Urinary bladder (tissue), 4 donors: ENCODE data around the gene TTC21B. TPM values are rescaled to one million over a fixed set of nuclear protein-coding genes. Genes with fewer than 3 reads are reported as not detected.
A peak's percentile ranks its signal among the peaks of the same experiment; 100 is the strongest.

Experiments
- DNase-seq: peaks from one replicate; pipeline ENCODE4 v3.0.0-alpha.2; 2015; ENCODE audit errors: extremely low spot score
- H3K27ac ChIP-seq: one replicate; pipeline ENCODE4 v1.5.1; 2013; ENCODE audit warnings: low read depth, mild to moderate bottlenecking, moderate library complexity
- H3K36me3 ChIP-seq: one replicate; pipeline ENCODE4 v1.6.1; 2013; ENCODE audit warnings: mild to moderate bottlenecking, moderate library complexity; ENCODE audit not compliant: insufficient read depth
- H3K4me1 ChIP-seq: one replicate; pipeline ENCODE4 v1.6.1; 2013; ENCODE audit warnings: mild to moderate bottlenecking, moderate library complexity; ENCODE audit not compliant: insufficient read depth
- H3K4me3 ChIP-seq: one replicate; pipeline ENCODE4 v1.5.1; 2013; ENCODE audit warnings: low read depth, low read length
- WGBS: extraction: QIAGEN DNeasy Blood & Tissue Kit; methylation state at CpG from one replicate; pipeline ENCODE4 v1.1.7; 2013; 5-methylcytosine and 5-hydroxymethylcytosine counted together
- polyA plus RNA-seq: library from polyadenylated mRNA; stranded (reverse); fragments of 200-250 nt; gene quantifications from one replicate; pipeline ENCODE4 v1.2.3, GENCODE V29; 2013
- total RNA-seq: library from RNA; depleted of rRNA; stranded (reverse); fragments of >200 nt; gene quantifications from one replicate; pipeline ENCODE4 v1.2.3, GENCODE V29; 2014
- donor health status: healthy with polysubstance abuse.
- donor health status: healthy.

TTC21B gene
- total and polyA plus RNA-seq, 2 donors, result 7.4 to 81.2 TPM

DNA sequence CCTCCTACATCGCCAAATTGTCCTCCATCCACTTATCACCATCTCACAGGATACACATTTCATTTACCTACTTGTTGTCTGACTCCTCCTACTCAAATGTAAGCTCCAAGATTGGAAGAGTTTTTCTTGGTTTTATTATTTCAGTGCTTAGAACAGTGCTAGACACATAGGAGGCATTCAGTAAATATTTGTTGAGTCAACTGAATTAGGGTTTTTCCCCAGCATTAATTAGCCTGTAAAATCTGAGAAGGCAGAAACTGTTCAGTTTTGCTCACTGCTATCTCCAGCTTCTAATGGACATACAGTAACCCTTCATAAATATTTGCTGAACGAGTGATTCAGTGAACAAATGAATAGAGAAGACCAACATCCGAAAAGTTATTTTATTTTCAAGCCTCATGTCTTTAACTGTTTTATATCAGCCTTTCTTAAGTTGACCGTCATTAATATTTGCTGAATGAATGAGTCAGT, 800 bp downstream of the TTC21B start:
- Histone ChIP-seq H3K36me3 (no peaks in the 10 kb centered on the region), H3K27ac (no peak overlapping the region), H3K4me3 (peak overlapping the region; percentile 88), H3K4me1 (peaks cover 1% of the 10 kb centered on the region)
- 15% methylated on average over 4 of the region's 4 CpGs for WGBS
- peak; percentile 32 for DNase-seq

GRCh38 chr2:165952085-165952484, 1.5 kb downstream of the TTC21B start:
- WGBS, result 2% methylated on average over 1 of the region's 1 CpG
- H3K36me3 ChIP-seq, result peaks cover 1% of the 10 kb centered on the region
- no peak for DNase-seq
- H3K27ac ChIP-seq, result no peak overlapping the region
- no peak overlapping the region for H3K4me3 ChIP-seq
- peaks cover 1% of the 10 kb centered on the region for H3K4me1 ChIP-seq

DNA sequence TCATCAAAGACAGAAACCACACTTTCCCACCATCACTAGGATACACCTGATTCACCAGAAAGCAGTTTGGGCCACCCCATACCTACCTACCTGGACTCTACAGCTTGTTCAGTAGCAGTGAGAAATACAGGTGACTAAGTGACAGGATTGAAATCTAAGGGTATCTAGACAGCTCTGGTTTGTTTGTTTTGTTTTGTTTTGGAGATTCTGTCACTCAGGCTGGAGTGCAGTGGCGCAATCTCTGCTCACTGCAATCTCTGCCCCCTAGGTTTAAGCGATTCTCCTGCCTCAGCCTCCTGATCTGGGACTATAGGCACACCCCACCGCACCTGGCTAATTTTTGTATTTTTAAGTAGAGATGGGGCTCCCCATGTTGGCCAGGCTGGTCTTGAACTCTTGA, 3.1 kb downstream of the TTC21B start:
- peaks cover 1% of the 10 kb centered on the region for H3K36me3 ChIP-seq
- WGBS, result 96% methylated on average over 3 of the region's 3 CpGs
- no peak overlapping the region for H3K4me3 ChIP-seq

GRCh38 chr2:165941827-165942226, 11.7 kb downstream of the TTC21B start:
- H3K27ac ChIP-seq, result no peak overlapping the region
- H3K36me3 ChIP-seq, result peaks cover 4% of the 10 kb centered on the region
- H3K4me1 ChIP-seq, result no peaks in the 10 kb centered on the region
- H3K4me3 ChIP-seq, result no peak overlapping the region
- DNase-seq, result no peak
- WGBS, result 96% methylated on average over 1 of the region's 1 CpG

More for the DNA sequence above, 3.1 kb downstream of the TTC21B start:
- no peak overlapping the region for H3K27ac ChIP-seq
- H3K4me1 ChIP-seq, result peaks cover 1% of the 10 kb centered on the region
- no peak for DNase-seq

- H3K4me3 ChIP-seq, result no peak overlapping the region
- no peak for DNase-seq
- 88% methylated on average over 1 of the region's 1 CpG for WGBS
- H3K4me1 ChIP-seq, result no peaks in the 10 kb centered on the region
- peaks cover 4% of the 10 kb centered on the region for H3K36me3 ChIP-seq
- H3K27ac ChIP-seq, result no peak overlapping the region
Measured at GRCh38 chr2:165938237-165938636, 15.3 kb downstream of the TTC21B start.

DNA sequence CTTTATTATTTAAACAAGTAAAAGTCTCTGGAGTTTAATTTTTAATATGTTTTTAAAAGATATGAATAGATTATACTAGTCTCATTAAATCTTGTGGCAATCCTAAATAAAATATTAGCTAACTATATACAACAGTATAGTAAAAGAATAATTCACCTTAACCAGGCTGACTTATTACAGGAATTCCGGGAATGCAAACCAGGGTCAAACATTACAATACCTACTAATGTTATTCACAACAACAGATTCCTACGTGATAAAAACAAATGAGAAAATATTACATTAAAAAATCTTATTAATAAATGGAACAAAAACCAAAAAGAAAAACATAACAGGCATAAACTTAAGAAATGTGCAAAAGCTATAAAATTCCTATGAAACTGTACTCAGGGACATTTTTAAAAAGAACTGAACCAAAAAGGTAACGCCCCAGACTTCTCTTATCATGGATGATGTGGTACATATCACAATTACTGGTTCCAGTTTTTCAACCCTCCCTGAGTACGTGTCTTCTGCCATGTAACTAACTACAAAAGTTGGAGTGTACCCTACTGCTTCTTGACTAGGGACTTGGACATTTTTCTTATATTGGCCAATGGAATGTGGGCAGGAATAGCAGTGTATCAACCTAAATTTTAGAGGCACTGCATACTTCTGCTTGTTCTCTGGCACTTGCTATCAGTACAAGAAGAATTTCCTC, 20.2 kb downstream of the TTC21B start:
- no peak for DNase-seq
- Histone ChIP-seq H3K4me3 (no peak overlapping the region), H3K4me1 (no peaks in the 10 kb centered on the region), H3K27ac (no peak overlapping the region), H3K36me3 (peaks cover 2% of the 10 kb centered on the region)
- 93% methylated on average over 4 of the region's 4 CpGs for WGBS

DNA sequence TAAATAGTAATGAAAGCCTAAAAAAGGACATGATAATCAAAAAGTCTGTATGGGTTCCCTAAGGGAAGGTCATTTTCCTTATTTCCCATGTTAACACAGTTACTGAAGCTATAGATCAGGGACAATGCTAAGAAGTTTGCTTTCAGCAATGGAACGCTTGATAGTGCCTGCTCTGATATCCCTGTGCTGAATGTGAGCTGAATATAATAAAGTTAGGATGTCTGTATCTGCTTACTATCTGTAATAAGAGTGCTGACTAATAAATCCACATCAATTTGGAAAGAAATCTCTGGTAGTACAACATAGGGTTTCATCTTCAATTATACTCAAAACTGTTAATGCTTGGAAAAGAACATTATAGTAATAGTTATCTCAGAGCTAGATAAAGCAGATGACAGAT, 25.8 kb downstream of the TTC21B start:
- H3K27ac ChIP-seq, result no peak overlapping the region
- no peak overlapping the region for H3K4me3 ChIP-seq
- no peaks in the 10 kb centered on the region for H3K4me1 ChIP-seq
- 93% methylated on average over 1 of the region's 1 CpG for WGBS
- H3K36me3 ChIP-seq, result no peaks in the 10 kb centered on the region
- DNase-seq, result no peak

DNA sequence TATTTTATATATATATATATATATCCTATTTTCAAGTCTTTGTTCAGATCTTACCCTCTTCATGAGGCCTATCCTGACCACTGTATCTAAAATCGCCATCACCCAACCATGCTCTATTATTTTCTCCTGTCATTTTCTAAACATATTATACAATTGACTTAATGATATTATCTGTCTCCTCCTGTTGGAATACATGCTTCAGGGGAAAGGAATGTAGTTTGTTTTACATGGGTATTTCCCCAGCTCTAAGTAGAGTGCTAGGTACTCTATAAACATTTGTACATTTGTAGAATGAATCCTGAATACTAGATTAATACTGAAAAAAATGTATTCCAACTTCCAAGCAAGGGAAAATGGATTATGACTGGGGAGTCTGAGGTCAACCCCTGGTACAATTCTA, 26.2 kb downstream of the TTC21B start:
- Histone ChIP-seq H3K36me3 (no peaks in the 10 kb centered on the region), H3K4me1 (no peaks in the 10 kb centered on the region), H3K4me3 (no peak overlapping the region), H3K27ac (no peak overlapping the region)
- 97% methylated on average over 1 of the region's 1 CpG for WGBS
- DNase-seq, result no peak

GRCh38 chr2:165924946-165925345, 28.6 kb downstream of the TTC21B start:
- Histone ChIP-seq H3K4me3 (no peak overlapping the region), H3K27ac (no peak overlapping the region), H3K4me1 (no peaks in the 10 kb centered on the region), H3K36me3 (no peaks in the 10 kb centered on the region)
- WGBS, result 90% methylated on average over 2 of the region's 2 CpGs
- DNase-seq, result no peak

DNA sequence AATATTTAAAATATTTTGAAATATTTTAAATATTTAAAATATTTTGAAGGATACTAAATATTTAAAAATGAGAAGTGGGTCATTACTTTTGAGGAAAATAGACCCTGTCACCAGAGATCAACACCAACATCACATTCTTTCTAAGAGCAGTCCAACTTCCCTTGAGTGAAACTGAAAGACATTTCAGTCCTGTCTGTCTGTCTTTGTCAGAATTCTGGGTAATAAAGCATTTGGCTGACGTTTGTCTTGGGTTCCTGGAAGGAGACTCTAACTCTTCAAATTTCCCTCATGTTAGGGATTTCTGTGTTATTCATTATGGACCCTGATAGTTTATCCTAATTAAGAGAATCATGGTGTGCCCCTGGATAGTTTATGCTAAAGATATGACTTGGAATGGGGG, 32.8 kb downstream of the TTC21B start:
- no peak for DNase-seq
- Histone ChIP-seq H3K27ac (no peak overlapping the region), H3K4me3 (no peak overlapping the region), H3K36me3 (no peaks in the 10 kb centered on the region), H3K4me1 (no peaks in the 10 kb centered on the region)
- WGBS, result 80% methylated on average over 1 of the region's 1 CpG

DNA sequence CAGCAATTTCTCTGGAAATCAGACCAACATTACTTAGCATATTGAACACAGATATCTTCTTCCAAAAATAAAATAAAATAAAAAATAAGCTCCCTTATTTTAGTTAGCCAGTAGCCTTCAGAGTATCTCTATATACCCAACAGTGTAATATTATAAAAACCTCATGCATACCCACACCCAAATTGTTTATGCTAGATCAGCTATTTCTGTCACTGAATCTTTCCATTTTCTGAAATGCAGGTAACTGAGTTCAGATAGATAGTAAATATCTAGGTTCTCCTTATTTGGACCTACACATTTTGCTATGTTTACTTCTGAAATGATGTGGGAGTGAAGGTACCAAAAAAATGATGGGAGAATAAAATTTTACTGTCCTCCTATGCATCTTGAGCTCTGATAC, 39.9 kb downstream of the TTC21B start:
- Histone ChIP-seq H3K4me1 (no peaks in the 10 kb centered on the region), H3K4me3 (no peak overlapping the region), H3K36me3 (no peaks in the 10 kb centered on the region), H3K27ac (no peak overlapping the region)
- DNase-seq, result no peak

DNA sequence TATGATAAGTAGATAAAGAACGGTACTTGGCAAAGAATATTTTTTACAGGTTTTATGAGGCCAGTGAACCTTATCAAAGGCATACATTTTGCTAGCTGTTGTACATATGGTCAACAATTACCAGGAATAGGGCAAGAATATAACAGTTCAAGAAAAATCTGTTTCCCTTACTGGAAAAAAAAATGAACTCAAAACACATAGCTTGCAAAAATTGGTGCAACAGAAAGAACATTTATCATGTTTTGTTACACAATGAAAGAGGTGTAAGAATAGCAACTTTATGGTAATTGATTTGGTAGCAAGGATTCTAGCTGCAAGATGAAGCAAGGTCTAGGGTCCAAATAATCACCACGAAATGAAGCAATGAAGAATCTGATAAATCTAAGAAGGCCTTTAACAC, 41.6 kb downstream of the TTC21B start:
- DNase-seq, result no peak
- Histone ChIP-seq H3K4me1 (no peaks in the 10 kb centered on the region), H3K27ac (no peak overlapping the region), H3K4me3 (no peak overlapping the region), H3K36me3 (no peaks in the 10 kb centered on the region)
- WGBS, result 77% methylated on average over 2 of the region's 2 CpGs

- no peaks in the 10 kb centered on the region for H3K4me1 ChIP-seq
- no peak for DNase-seq
- no peak overlapping the region for H3K4me3 ChIP-seq
- no peak overlapping the region for H3K27ac ChIP-seq
- peaks cover 3% of the 10 kb centered on the region for H3K36me3 ChIP-seq
Measured at GRCh38 chr2:165911231-165911630, 42.3 kb downstream of the TTC21B start.

GRCh38 chr2:165909466-165909865, 44.1 kb downstream of the TTC21B start:
- no peak overlapping the region for H3K4me3 ChIP-seq
- peaks cover 3% of the 10 kb centered on the region for H3K36me3 ChIP-seq
- no peak for DNase-seq
- no peaks in the 10 kb centered on the region for H3K4me1 ChIP-seq
- H3K27ac ChIP-seq, result no peak overlapping the region
- WGBS, result 57% methylated on average over 1 of the region's 1 CpG

GRCh38 chr2:165905854-165906253, 47.7 kb downstream of the TTC21B start:
- H3K36me3 ChIP-seq, result peaks cover 5% of the 10 kb centered on the region
- WGBS, result 76% methylated on average over 2 of the region's 2 CpGs

More at GRCh38 chr2:165905854-165906253, 47.7 kb downstream of the TTC21B start:
- Histone ChIP-seq H3K4me3 (no peak overlapping the region), H3K4me1 (no peaks in the 10 kb centered on the region), H3K27ac (no peak overlapping the region)
- DNase-seq, result no peak
